ENCODE measurements around the gene CPNE4.

CPNE4 gene

DNA sequence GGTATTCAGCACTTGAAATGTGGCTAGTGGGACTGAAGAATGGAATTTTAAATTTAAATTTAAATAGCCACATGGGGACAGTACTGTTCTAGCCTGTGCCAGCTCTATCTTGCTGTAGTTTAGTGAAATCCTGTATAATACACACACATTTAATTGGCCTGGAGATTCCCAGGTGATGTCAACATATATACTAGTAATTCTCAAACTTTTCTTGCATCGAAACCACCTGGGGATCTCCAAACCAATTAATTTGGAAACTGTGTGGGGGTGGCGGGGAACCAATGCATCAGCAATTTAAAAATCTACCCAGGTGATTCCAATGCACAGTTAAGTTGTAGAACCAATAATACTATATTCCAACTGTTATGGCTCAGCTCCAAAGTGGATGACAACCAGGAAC, 303.1 kb downstream of the CPNE4 start:
- H2AFZ ChIP-seq (ENCODE audit: low read length), result no peak overlapping the region
- no peaks in the 10 kb centered on the region for H3K4me1 ChIP-seq (ENCODE audit: insufficient read depth, low read length, severe bottlenecking)
- TF ChIP-seq, protein P1, sequence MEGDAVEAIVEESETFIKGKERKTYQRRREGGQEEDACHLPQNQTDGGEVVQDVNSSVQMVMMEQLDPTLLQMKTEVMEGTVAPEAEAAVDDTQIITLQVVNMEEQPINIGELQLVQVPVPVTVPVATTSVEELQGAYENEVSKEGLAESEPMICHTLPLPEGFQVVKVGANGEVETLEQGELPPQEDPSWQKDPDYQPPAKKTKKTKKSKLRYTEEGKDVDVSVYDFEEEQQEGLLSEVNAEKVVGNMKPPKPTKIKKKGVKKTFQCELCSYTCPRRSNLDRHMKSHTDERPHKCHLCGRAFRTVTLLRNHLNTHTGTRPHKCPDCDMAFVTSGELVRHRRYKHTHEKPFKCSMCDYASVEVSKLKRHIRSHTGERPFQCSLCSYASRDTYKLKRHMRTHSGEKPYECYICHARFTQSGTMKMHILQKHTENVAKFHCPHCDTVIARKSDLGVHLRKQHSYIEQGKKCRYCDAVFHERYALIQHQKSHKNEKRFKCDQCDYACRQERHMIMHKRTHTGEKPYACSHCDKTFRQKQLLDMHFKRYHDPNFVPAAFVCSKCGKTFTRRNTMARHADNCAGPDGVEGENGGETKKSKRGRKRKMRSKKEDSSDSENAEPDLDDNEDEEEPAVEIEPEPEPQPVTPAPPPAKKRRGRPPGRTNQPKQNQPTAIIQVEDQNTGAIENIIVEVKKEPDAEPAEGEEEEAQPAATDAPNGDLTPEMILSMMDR (IDR thresholded peaks at IDR 0.05; ENCODE audit: low read length), result no peak
- TF ChIP-seq EZH2 (IDR thresholded peaks at IDR 0.05; ENCODE audit: borderline replicate concordance, low read length), result no peak
- H3F3A ChIP-seq (ENCODE audit: insufficient read depth, low read length), result no peaks in the 10 kb centered on the region
- H3K9ac ChIP-seq (ENCODE audit: low read length), result no peak overlapping the region
- no peaks in the 10 kb centered on the region for H3K9me2 ChIP-seq (ENCODE audit: low read depth, low read length)
- H3K4me2 ChIP-seq (ENCODE audit: low read length), result no peak overlapping the region
- H3K9me3 ChIP-seq (ENCODE audit: low read length), result no peaks in the 10 kb centered on the region
- no peaks in the 10 kb centered on the region for H3K27me3 ChIP-seq (ENCODE audit: insufficient read depth, low read length)
- no peaks in the 10 kb centered on the region for H3K36me3 ChIP-seq (ENCODE audit: insufficient read depth, low read length)
- H3K79me2 ChIP-seq (ENCODE audit: insufficient read depth, low read length), result no peaks in the 10 kb centered on the region
- no peak overlapping the region for H3K4me3 ChIP-seq (ENCODE audit: low read depth, low read length, poor library complexity, severe bottlenecking)
- H3K27ac ChIP-seq (ENCODE audit: low read depth, low read length, poor library complexity, severe bottlenecking), result no peak overlapping the region
- H4K20me1 ChIP-seq (ENCODE audit: insufficient read depth, low read length), result no peaks in the 10 kb centered on the region

DNA sequence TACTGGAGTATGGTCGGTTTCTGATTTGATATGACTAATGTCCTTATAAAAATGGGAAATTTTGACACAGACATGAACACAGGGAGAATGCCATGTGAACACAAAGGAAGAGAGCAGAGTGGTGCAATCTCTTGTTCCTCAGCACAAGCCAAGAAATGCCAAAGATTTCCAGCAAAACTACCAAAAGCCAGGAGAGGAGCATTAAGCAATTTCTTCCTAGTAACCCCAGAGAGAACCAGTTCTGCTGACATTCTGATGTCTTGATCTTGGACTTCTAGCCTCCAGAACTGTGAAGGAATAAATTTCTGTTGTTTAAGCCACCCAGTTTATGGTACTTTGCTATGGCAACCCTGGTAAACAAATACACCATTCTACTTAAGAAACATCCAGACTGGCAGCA, 304.2 kb downstream of the CPNE4 start:
- Histone ChIP-seq H3K27ac (ENCODE audit: low read depth, low read length, poor library complexity, severe bottlenecking) (no peak overlapping the region), H3K4me3 (ENCODE audit: low read depth, low read length, poor library complexity, severe bottlenecking) (no peak overlapping the region), H3K4me1 (ENCODE audit: insufficient read depth, low read length, severe bottlenecking) (no peaks in the 10 kb centered on the region), H3K9me2 (ENCODE audit: low read depth, low read length) (no peaks in the 10 kb centered on the region), H3K36me3 (ENCODE audit: insufficient read depth, low read length) (no peaks in the 10 kb centered on the region), H4K20me1 (ENCODE audit: insufficient read depth, low read length) (no peaks in the 10 kb centered on the region), H3K9ac (ENCODE audit: low read length) (no peak overlapping the region), H3K27me3 (ENCODE audit: insufficient read depth, low read length) (no peaks in the 10 kb centered on the region), H3F3A (ENCODE audit: insufficient read depth, low read length) (no peaks in the 10 kb centered on the region), H3K9me3 (ENCODE audit: low read length) (no peaks in the 10 kb centered on the region), H2AFZ (ENCODE audit: low read length) (no peak overlapping the region), H3K4me2 (ENCODE audit: low read length) (no peak overlapping the region), H3K79me2 (ENCODE audit: insufficient read depth, low read length) (no peaks in the 10 kb centered on the region)
- TF ChIP-seq EZH2 (IDR thresholded peaks at IDR 0.05; ENCODE audit: borderline replicate concordance, low read length), result no peak
- TF ChIP-seq, protein P1 (IDR thresholded peaks at IDR 0.05; ENCODE audit: low read length), result no peak

DNA sequence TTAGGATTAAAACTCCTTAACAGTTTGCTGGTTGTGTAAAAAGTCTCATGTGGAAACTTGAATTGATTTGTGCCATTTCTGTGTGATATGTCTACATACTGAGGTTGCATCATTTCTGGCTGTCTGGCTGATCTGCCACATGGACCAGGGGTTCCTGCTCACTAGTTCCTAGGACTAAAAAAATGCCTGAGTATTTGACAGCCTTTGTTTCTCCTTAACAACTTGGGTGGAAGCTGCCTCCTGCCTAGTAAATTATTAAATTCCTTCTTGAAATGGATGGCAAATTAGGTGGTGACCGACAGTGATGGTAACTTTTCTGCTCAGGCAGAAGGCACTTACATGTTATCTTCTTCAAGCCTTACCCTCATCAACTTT, 305.2 kb downstream of the CPNE4 start:
- no peaks in the 10 kb centered on the region for H3K27me3 ChIP-seq (ENCODE audit: insufficient read depth, low read length)
- H3K9me2 ChIP-seq (ENCODE audit: low read depth, low read length), result no peaks in the 10 kb centered on the region
- no peaks in the 10 kb centered on the region for H3K36me3 ChIP-seq (ENCODE audit: insufficient read depth, low read length)
- no peak overlapping the region for H3K27ac ChIP-seq (ENCODE audit: low read depth, low read length, poor library complexity, severe bottlenecking)
- no peaks in the 10 kb centered on the region for H3K9me3 ChIP-seq (ENCODE audit: low read length)
- H2AFZ ChIP-seq (ENCODE audit: low read length), result no peak overlapping the region
- H3K4me3 ChIP-seq (ENCODE audit: low read depth, low read length, poor library complexity, severe bottlenecking), result no peak overlapping the region
- no peak overlapping the region for H3K9ac ChIP-seq (ENCODE audit: low read length)
- TF ChIP-seq, protein P1 (IDR thresholded peaks at IDR 0.05; ENCODE audit: low read length), result no peak
- TF ChIP-seq EZH2 (IDR thresholded peaks at IDR 0.05; ENCODE audit: borderline replicate concordance, low read length), result no peak
- no peaks in the 10 kb centered on the region for H3F3A ChIP-seq (ENCODE audit: insufficient read depth, low read length)
- H3K4me1 ChIP-seq (ENCODE audit: insufficient read depth, low read length, severe bottlenecking), result no peaks in the 10 kb centered on the region
- no peaks in the 10 kb centered on the region for H3K79me2 ChIP-seq (ENCODE audit: insufficient read depth, low read length)
- H4K20me1 ChIP-seq (ENCODE audit: insufficient read depth, low read length), result no peaks in the 10 kb centered on the region
- no peak overlapping the region for H3K4me2 ChIP-seq (ENCODE audit: low read length)

All from OCI-LY1 (cell line).